HG03064 (cell line): Measurements from ENCODE around the gene C1QTNF5.
A peak's percentile ranks its signal among the peaks of the same experiment; 100 is the strongest.

ENCODE experiments used
- ATAC-seq: cut with Tn5 transposase; IDR thresholded peaks from one replicate; pipeline ENCODE4 v1.9.1; 2021; ENCODE audit warnings: low read depth; ENCODE audit not compliant: unreplicated experiment

The C1QTNF5 gene

DNA sequence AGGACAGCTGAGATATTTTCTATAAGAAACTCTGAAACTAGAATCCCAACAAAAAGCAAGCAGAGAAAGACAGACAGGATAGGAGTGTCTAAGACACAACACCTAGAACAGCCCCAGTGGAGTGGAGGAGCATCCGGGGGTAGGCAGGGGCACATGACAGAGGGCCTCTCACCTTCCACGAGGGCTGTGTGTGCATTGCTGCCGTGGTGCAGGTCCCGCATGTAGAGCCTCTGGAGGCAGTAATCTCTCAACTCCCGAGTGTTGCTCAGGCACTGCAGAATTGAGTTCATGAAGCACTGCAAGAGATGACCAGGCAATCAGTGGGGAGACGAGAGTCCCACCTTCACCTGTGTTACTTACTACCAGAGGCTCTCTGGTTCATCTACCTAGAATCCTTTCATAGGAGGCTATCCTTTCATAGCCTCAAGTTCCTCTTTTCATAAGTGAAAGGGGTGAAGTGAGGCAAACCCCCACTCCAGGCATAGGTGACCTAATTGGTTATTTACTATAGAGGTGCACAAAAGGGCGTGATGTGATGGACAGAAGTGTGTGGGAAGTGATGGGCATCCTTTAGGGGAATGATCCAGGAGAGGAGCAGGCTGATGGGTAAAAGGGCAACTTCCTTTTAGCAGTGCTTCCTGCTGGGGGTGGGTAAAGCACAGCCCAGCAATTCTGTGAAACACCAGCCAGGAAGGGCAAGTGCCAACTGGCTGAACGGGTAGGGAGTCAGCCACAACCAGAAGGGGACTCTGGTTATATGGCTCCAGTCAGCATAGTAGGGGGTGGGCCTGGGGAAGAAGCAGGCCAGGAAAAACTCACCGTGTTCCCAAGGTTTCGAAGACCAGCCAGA is 18.9 kb upstream of the C1QTNF5 start:
- ATAC-seq, result no peak

DNA sequence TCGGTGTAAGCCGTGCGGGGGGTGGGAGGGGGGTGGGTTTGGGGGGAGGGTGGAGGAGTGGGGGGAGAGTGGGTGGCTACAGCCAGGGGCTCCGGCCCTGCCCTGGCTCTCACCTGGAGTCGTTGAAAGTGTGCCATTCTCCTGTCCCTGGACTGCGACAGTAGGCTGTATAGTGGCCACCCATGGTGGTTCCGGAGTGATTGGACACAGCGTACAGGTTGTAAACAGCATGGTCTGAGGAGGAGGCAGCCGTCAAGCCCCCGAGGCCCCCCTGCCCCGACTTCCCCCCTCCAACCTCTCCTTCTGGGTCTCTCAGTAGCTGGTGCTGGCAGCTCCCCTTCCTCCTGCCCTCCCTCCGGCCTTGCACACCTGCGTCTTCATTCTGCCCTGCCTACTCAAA is 16.4 kb upstream of the C1QTNF5 start:
- no peak for ATAC-seq

DNA sequence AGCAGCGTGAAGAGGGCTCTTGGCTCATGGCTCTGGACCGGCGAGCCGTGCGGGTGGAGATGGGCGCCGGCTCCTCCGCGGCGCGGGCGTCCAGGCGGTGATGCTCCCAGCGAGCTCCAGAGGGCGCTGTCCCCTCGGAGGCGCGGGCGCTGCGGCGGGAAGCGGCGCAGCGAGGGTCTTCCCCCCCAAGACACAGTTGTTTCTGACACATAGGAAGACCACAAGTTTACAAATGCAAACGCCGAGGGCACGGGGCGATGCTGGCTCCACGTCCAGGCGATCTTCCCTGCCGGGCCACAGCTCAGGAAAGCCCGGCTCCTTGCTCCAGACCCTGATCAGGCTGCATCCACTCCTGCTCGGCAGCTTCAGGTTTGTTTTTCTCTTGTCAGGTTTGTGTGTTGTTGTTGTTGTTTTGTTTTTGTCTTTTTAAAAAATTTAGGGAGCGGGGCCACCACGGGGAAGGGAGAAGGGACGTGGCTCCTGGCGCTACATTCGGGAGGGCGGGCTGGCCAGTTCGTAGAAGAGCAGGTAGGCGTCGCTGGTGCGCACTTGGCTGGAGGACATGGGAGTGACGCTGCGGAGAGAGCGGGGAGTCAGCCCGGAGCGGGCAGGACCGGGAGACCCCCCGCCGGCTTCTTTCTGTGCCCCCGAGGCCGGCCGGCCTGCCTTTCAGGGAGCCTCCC is 15.8 kb upstream of the C1QTNF5 start:
- peak; percentile 67 for ATAC-seq

GRCh38 chr11:119355091-119355843 is 14.6 kb upstream of the C1QTNF5 start:
- ATAC-seq, result no peak

- ATAC-seq, result no peak
These were observed 12.2 kb upstream of the C1QTNF5 start for GRCh38 chr11:119352857-119353260.

GRCh38 chr11:119351232-119351631 is 10.5 kb upstream of the C1QTNF5 start:
- ATAC-seq, result no peak

DNA sequence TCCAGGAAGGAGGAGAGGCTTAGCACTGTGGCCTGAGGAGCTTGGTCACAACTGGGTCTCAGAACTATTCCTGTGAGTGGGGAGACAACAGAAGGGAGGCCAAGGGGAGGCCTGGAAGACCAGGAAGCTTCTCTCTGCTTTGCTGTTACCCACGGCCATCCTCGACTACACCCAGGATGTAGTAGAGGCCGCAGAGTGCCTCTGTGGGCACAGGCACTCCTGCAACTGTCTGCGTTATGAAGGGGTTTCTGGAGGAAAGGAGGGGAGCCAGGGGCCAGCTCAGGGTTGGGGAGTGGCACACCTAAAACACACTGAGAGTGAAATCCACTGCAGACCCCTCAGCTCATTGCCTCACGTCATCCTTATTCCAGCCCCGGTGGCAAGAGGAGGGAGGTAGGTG is 9.6 kb upstream of the C1QTNF5 start:
- ATAC-seq, result no peak

- no peak for ATAC-seq
These were observed 7.4 kb upstream of the C1QTNF5 start for GRCh38 chr11:119347940-119348605.

- ATAC-seq, result no peak
These were observed 6.6 kb upstream of the C1QTNF5 start for GRCh38 chr11:119347242-119347641.

GRCh38 chr11:119346605-119347004 is 5.9 kb upstream of the C1QTNF5 start, which contains the start of gene MFRP:
TSS of gene MFRP (minus strand) at chr11:119346705. CDS start at chr11:119346513, 192 bp downstream.
- no peak for ATAC-seq

- ATAC-seq, result no peak
These were observed 5.0 kb upstream of the C1QTNF5 start for GRCh38 chr11:119345685-119346084.

- ATAC-seq, result no peak
These were observed 3.8 kb upstream of the C1QTNF5 start for GRCh38 chr11:119344291-119345010.

DNA sequence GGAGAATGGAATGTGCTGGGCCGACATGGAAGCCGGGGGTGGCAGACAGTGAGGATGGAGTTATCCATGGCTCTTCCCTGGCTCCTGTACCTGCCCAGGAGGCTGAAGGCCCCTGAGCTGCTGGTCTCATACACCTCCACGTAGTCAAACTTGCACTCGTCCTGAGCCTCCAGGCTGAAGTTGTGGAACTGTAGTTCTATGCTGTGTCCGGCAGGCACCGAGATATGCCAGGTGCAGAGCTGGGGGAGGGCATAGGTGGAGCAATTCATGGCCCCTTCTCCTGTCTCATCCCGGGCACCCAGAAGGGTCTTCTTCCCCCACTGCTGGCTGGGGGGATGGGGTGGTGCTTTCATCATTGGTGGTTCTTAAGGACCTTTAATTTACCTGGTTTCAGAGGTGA is 3.0 kb upstream of the C1QTNF5 start:
- no peak for ATAC-seq

GRCh38 chr11:119342362-119343130 is 1.9 kb upstream of the C1QTNF5 start:
- no peak for ATAC-seq

GRCh38 chr11:119342023-119342300 is 1.3 kb upstream of the C1QTNF5 start:
- no peak for ATAC-seq

DNA sequence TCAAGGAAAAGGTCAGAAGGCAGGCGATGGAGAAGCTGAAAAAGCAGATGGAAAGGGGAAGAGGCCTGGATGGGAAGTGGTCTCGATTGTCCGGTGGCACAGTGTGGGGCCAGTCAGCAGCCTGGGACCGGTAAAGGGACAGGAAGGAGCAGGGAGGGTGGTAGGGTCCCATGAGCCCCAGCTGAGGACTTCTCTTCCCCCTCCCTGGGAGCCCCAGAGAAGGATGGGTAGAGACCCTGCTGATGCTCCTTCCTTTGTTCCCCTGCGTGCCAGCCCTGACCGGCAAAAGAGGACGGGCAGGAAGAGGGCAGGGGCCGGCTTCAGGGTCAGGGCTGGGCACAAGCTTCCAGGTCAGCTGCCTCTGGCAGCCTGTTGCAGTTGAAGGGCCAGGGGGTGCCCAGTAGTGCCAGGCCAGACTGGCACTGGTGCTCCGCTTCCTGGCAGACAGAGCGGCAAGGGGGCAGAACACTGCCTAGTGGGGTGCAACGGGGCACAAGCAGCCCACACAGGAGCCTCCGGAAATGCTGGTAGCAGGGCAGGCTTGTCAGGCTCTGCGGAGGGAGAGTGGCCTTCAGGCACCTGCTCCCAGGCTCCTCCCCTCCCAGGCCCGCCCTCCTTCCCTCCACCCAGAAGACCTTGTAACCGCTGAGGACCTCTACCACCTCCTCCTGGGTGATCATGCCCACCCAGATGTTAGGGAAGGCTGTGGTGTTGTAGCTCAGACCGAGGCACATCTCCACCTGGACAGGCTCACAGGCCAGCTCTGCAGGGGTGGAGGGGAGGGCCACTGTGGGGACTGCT is 739 bp upstream of the C1QTNF5 start:
- ATAC-seq, result no peak

DNA sequence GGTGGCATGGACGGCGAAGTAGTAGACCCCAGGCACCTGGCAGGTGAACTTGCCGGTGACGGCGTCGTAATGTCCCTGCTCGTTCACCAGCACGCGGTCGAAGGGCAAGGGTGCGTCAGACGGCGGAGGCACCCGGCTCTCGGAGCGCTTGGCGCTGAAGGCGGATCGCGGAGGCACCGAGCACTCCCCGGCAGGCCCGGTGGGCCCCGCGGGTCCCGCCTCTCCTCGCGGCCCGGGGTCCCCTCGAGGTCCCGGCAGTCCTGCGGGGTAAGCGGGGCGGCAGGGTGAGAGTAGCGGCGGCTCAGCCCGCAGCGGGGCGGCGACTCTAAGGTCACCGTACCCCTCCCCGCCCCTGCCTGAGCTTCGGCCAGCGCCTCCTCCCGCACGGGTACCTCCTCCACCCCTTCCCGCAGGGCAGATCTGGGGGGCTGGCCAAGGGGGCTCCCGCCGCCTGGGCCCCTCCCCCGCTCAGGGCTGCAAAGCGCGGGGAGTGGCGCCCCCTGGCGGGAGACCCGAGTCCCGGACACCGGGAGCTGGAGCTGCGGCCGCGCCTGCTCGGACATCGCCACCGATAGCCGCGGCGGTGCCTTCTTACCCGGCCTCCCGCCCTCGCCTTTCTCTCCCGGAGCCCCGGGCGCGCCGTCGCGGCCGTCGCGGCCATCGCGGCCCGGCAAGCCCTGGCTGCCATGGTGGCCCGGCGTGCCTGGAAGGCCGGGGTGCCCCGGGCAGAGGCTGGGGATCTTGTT is 921 bp downstream of the C1QTNF5 start:
- ATAC-seq, result no peak

DNA sequence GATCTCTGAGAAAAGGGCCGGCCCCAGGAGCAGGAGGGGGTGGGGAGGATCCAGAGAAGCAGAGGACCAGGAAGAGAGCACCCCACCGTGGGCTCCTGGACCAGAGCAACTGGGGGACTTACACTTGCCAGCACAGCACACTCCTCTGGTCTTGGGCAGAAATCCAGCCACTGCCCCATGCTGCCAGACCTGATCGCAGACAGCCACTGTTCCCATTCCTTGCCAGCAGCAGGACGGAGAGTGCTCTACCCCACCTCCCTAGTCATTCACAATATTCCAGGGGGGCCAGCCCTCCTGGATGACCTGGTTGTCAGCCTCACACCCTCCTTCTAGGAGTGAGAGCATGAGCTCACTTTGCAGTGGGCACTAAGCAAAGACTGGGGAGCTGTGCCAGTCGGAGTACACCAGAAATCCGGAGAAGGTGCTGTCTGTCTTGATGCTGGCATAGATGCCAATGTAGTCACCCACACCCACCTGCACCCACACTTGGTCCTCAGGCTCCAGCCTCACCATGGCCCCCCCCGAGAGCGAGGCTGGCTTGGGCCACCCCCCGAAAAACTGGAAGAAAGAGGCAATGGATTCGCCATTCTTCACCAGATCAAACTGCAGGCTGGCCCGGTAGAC is 1.6 kb downstream of the C1QTNF5 start:
- no peak for ATAC-seq
